Spleen (tissue), 11 donors: ENCODE results near the gene PTPN4. TPM values are rescaled to one million over a fixed set of nuclear protein-coding genes. Genes with fewer than 3 reads are reported as not detected.

Experiments used
- DNase-seq: peaks from one replicate; pipeline ENCODE4 v3.0.0-alpha.2; 2020
- H3K27ac ChIP-seq, 8 donors: fragments of 200-600 bp; sonication (generic) in 7 of 8; 1 replicate in 4 of 8; 2 replicates in 4 of 8; pipeline versions ENCODE4 v1.5.0 to v1.8.0; 2016 to 2021; ENCODE audit warnings: inconsistent platforms in 4 of 8, mild to moderate bottlenecking in 4 of 8, moderate library complexity in 1 of 8
- H3K27me3 ChIP-seq, 7 donors: fragments of 200-600 bp; sonication (generic) in 6 of 7; replicated peaks in 1 of 7; 1 replicate in 4 of 7; 2 replicates in 3 of 7; pipeline versions ENCODE4 v1.5.0 to v1.8.0; 2016 to 2021; ENCODE audit warnings: inconsistent platforms in 3 of 7, mild to moderate bottlenecking in 1 of 7
- H3K36me3 ChIP-seq, 6 donors: fragments of 200-600 bp; sonication (generic) in 5 of 6; 1 replicate in 4 of 6; 2 replicates in 2 of 6; pipeline versions ENCODE4 v1.5.0 to v1.8.0; 2016 to 2021; ENCODE audit warnings: inconsistent platforms in 2 of 6
- H3K4me1 ChIP-seq, 6 donors: fragments of 200-600 bp; sonication (generic) in 5 of 6; 1 replicate in 3 of 6; 2 replicates in 3 of 6; pipeline versions ENCODE4 v1.5.0 to v1.8.0; 2016 to 2021; ENCODE audit warnings: inconsistent platforms in 3 of 6
- H3K4me3 ChIP-seq, 8 donors: fragments of 200-600 bp; sonication (generic) in 7 of 8; 1 replicate in 4 of 8; 2 replicates in 4 of 8; pipeline versions ENCODE4 v1.5.0 to v1.8.0; 2016 to 2021; ENCODE audit warnings: inconsistent platforms in 4 of 8, mild to moderate bottlenecking in 4 of 8, moderate library complexity in 2 of 8
- H3K9me3 ChIP-seq, 8 donors: fragments of 200-600 bp; sonication (generic) in 7 of 8; 1 replicate in 4 of 8; 2 replicates in 4 of 8; pipeline versions ENCODE4 v1.5.0 to v1.8.0; 2016 to 2021; ENCODE audit warnings: inconsistent platforms in 4 of 8
- CTCF ChIP-seq, 11 experiments: fragments of 200-600 bp in 7 of 11; fragments of 450-650 bp in 4 of 11; sonication (generic) in 4 of 11; IDR thresholded peaks in 8 of 11; conservative IDR thresholded peaks in 3 of 11; 1 replicate in 7 of 11; 2 replicates in 4 of 11; pipeline versions ENCODE4 v1.4.0 to v1.8.0; 2016 to 2021; ENCODE audit warnings: antibody characterized with exemption in 11 of 11, inconsistent platforms in 4 of 11, mild to moderate bottlenecking in 1 of 11
- POLR2A ChIP-seq, 3 donors: fragments of 450-650 bp; IDR thresholded peaks; one replicate each; pipeline ENCODE4 v1.5.1; 2017; ENCODE audit warnings: antibody characterized with exemption in 3 of 3, mild to moderate bottlenecking in 1 of 3
- POLR2AphosphoS5 ChIP-seq, 3 donors: sonication (generic); formaldehyde crosslinking; IDR thresholded peaks; one replicate each; pipeline ENCODE4 v1.5.1; 2017; ENCODE audit warnings: antibody characterized with exemption in 3 of 3
- WGBS, 5 donors: extraction: QIAGEN DNeasy Blood & Tissue Kit in 3 of 5; methylation state at CpG; one replicate each; pipeline versions ENCODE4 v1.1.5 to v1.1.7; 2013 to 2018; 5-methylcytosine and 5-hydroxymethylcytosine counted together
- intact Hi-C: fragments of 100-400 bp; cut with DNase I; formaldehyde crosslinking; loops from one replicate; pipeline ENCODE4 v1.15.0; 2023; ENCODE audit warnings: low total_unique reads
- polyA plus RNA-seq, 3 donors: library from polyadenylated mRNA; stranded (reverse); fragments of 200-250 nt; gene quantifications; one replicate each; pipeline ENCODE4 v1.2.1, GENCODE V29; 2013
- total RNA-seq, 7 donors: library from RNA; depleted of rRNA in 3 of 7; stranded (reverse); fragments of >200 nt in 3 of 7; fragmentation: NEBNext Ultra II Directional in 4 of 7; extraction: Animal tissue kit (Norgen Biotek cat#: 25700) in 4 of 7; gene quantifications; one replicate each; pipeline versions ENCODE4 v1.1.0 to v1.2.1, GENCODE V29; 2016 to 2021
- donor health status: healthy with polysubstance abuse.
- donor health status: DM: no; HTN: no; CAD: no; lungs with moderate emphysema.
- donor health status: DM: no; HTN: no; CAD: no.
- donor health status: Bipolar disorder and iron deficiency.
- donor health status: healthy.
- donor health status: DM: no; HTN: no; CAD: no.
- donor health status: DM: yes; HTN: yes; CAD: no.

The PTPN4 gene
- total and polyA plus RNA-seq, 10 donors: 2.4 to 50.9 (median 37.1) TPM

- intact Hi-C loops: no loop called here
- Histone ChIP-seq H3K4me3 (no peak overlapping the region), H3K27ac (no peak overlapping the region), H3K36me3 (peaks cover 0 to 19% (median 0%) of the 10 kb centered on the region in 6 donors), H3K9me3 (peaks cover 3 to 31% (median 27%) of the 10 kb centered on the region in 8 donors), H3K4me1 (peaks cover 0 to 2% (median 0%) of the 10 kb centered on the region in 6 donors), H3K27me3 (no peaks in the 10 kb centered on the region)
- no peak for DNase-seq
- no peak for TF ChIP-seq CTCF (IDR thresholded peaks at IDR 0.05 in 8 of 11, conservative IDR thresholded peaks at IDR 0.05 in 3 of 11)
- no peak for TF ChIP-seq POLR2AphosphoS5 (IDR thresholded peaks at IDR 0.05)
- no peak for TF ChIP-seq POLR2A (IDR thresholded peaks at IDR 0.05)
- WGBS, 5 donors: 97 to 100% (median 100%) methylated on average over 1 of the region's 1 CpG
These were observed 26.6 kb downstream of the PTPN4 start for GRCh38 chr2:119786295-119786694.

GRCh38 chr2:119788752-119789151, 29.0 kb downstream of the PTPN4 start:
- intact Hi-C loops: no loop called here
- Histone ChIP-seq H3K36me3 (peaks cover 0 to 40% (median 0%) of the 10 kb centered on the region in 6 donors), H3K4me1 (no peaks in the 10 kb centered on the region), H3K27me3 (no peaks in the 10 kb centered on the region), H3K9me3 (peaks cover 8 to 54% (median 50%) of the 10 kb centered on the region in 8 donors), H3K27ac (no peak overlapping the region), H3K4me3 (no peak overlapping the region)
- no peak for TF ChIP-seq CTCF (IDR thresholded peaks at IDR 0.05 in 8 of 11, conservative IDR thresholded peaks at IDR 0.05 in 3 of 11)
- no peak for TF ChIP-seq POLR2AphosphoS5 (IDR thresholded peaks at IDR 0.05)
- TF ChIP-seq POLR2A (IDR thresholded peaks at IDR 0.05): no peak
- 63 to 85% (median 73%) methylated on average over 1 of the region's 1 CpG for WGBS, 5 donors
- no peak for DNase-seq

GRCh38 chr2:119790466-119790865, 30.7 kb downstream of the PTPN4 start:
- H3K27ac ChIP-seq: no peak overlapping the region
- no peak for DNase-seq
- no peaks in the 10 kb centered on the region for H3K4me1 ChIP-seq
- H3K27me3 ChIP-seq: no peaks in the 10 kb centered on the region
- intact Hi-C loops: no loop called here
- TF ChIP-seq POLR2AphosphoS5 (IDR thresholded peaks at IDR 0.05): no peak
- TF ChIP-seq CTCF (IDR thresholded peaks at IDR 0.05 in 8 of 11, conservative IDR thresholded peaks at IDR 0.05 in 3 of 11): no peak
- no peak for TF ChIP-seq POLR2A (IDR thresholded peaks at IDR 0.05)
- H3K4me3 ChIP-seq: no peak overlapping the region
- H3K9me3 ChIP-seq: peaks cover 8 to 68% (median 61%) of the 10 kb centered on the region in 8 donors
- peaks cover 0 to 53% (median 0%) of the 10 kb centered on the region in 6 donors for H3K36me3 ChIP-seq

GRCh38 chr2:119792907-119793312, 33.2 kb downstream of the PTPN4 start:
- Histone ChIP-seq H3K4me1 (no peaks in the 10 kb centered on the region), H3K9me3 (peaks cover 8 to 68% (median 61%) of the 10 kb centered on the region in 8 donors), H3K4me3 (no peak overlapping the region), H3K36me3 (peaks cover 0 to 53% (median 0%) of the 10 kb centered on the region in 6 donors), H3K27ac (no peak overlapping the region), H3K27me3 (no peaks in the 10 kb centered on the region)
- DNase-seq: no peak
- no peak for TF ChIP-seq POLR2A (IDR thresholded peaks at IDR 0.05)
- no peak for TF ChIP-seq POLR2AphosphoS5 (IDR thresholded peaks at IDR 0.05)
- no peak for TF ChIP-seq CTCF (IDR thresholded peaks at IDR 0.05 in 8 of 11, conservative IDR thresholded peaks at IDR 0.05 in 3 of 11)
- intact Hi-C loops: no loop called here
- WGBS, 5 donors: 82 to 95% (median 90%) methylated on average over 8 of the region's 8 CpGs
